DND-41 (cell line): ENCODE data around the gene ZSCAN10.

Experiments
- CTCF ChIP-seq: IDR thresholded peaks from 2 replicates; pipeline ENCODE4 v1.5.1; 2012; ENCODE audit warnings: borderline replicate concordance, low read length, moderate library complexity, mild to moderate bottlenecking; ENCODE audit not compliant: poor library complexity, severe bottlenecking; ENCODE audit errors: extremely low read depth
- EZH2 ChIP-seq: IDR thresholded peaks from 3 replicates; pipeline ENCODE4 v1.6.1; 2012; ENCODE audit warnings: borderline replicate concordance, low read depth, mild to moderate bottlenecking, moderate library complexity, low read length, inconsistent platforms; ENCODE audit not compliant: severe bottlenecking

- TF ChIP-seq CTCF (no peak), EZH2 (no peak)
Observed at GRCh38 chr16:3066440-3066748, 32.7 kb downstream of the ZSCAN10 start.
